CD14-positive monocyte (primary cell): ENCODE results near the gene SH3RF3. TPM values are rescaled to one million over a fixed set of nuclear protein-coding genes. Genes with fewer than 3 reads are reported as not detected.

Source experiments
- DNase-seq, 3 donors: peaks; one replicate each; pipeline ENCODE4 v3.0.0-alpha.2; 2011 to 2022
- H2AFZ ChIP-seq: 2 replicates; pipeline ENCODE4 v1.6.0; 2012; ENCODE audit warnings: mild to moderate bottlenecking, low read depth, low read length, inconsistent platforms; ENCODE audit not compliant: insufficient read depth, poor library complexity, severe bottlenecking
- H3K27ac ChIP-seq, 2 donors: 1 replicate in 1 of 2; 2 replicates in 1 of 2; pipeline ENCODE4 v1.5.1; 2012 to 2013; ENCODE audit warnings: low read length in 2 of 2, control low read depth in 1 of 2, inconsistent platforms in 1 of 2, low read depth in 1 of 2, mild to moderate bottlenecking in 1 of 2
- H3K27me3 ChIP-seq, 2 donors: one replicate each; pipeline versions ENCODE4 v1.6.0 to v1.6.1; 2011 to 2013; ENCODE audit warnings: low read length in 2 of 2; ENCODE audit not compliant: control insufficient read depth in 2 of 2, insufficient read depth in 2 of 2
- H3K36me3 ChIP-seq, 2 donors: replicated peaks in 1 of 2; 1 replicate in 1 of 2; 2 replicates in 1 of 2; pipeline versions ENCODE4 v1.5.1 to v1.6.1; 2012 to 2013; ENCODE audit warnings: low read length in 2 of 2, control low read depth in 1 of 2, inconsistent platforms in 1 of 2, mild to moderate bottlenecking in 1 of 2; ENCODE audit not compliant: insufficient read depth in 2 of 2, control insufficient read depth in 1 of 2
- H3K4me1 ChIP-seq, 2 donors: 1 replicate in 1 of 2; 2 replicates in 1 of 2; pipeline versions ENCODE4 v1.5.1 to v1.6.1; 2012 to 2013; ENCODE audit warnings: low read length in 2 of 2, control low read depth in 1 of 2, inconsistent platforms in 1 of 2, mild to moderate bottlenecking in 1 of 2, moderate library complexity in 1 of 2; ENCODE audit not compliant: insufficient read depth in 2 of 2, control insufficient read depth in 1 of 2
- H3K4me2 ChIP-seq: replicated peaks from 2 replicates; pipeline ENCODE3; 2012; ENCODE audit warnings: low read length, moderate library complexity, mild to moderate bottlenecking; ENCODE audit not compliant: poor library complexity, severe bottlenecking; ENCODE audit errors: extremely low read depth
- H3K4me3 ChIP-seq, 3 experiments: fragments of 200-600 bp in 1 of 3; sonication (generic) in 1 of 3; replicated peaks in 1 of 3; 1 replicate in 2 of 3; 2 replicates in 1 of 3; pipeline ENCODE4 v1.5.1; 2011 to 2013; ENCODE audit warnings: low read length in 3 of 3, mild to moderate bottlenecking in 3 of 3, control low read depth in 2 of 3, low read depth in 2 of 3, inconsistent platforms in 1 of 3, moderate library complexity in 1 of 3
- H3K79me2 ChIP-seq: 2 replicates; pipeline ENCODE4 v1.6.0; 2012; ENCODE audit warnings: mild to moderate bottlenecking, control low read depth, inconsistent platforms, low read length, moderate library complexity; ENCODE audit not compliant: insufficient read depth
- H3K9ac ChIP-seq: 2 replicates; pipeline ENCODE4 v1.6.0; 2017; ENCODE audit warnings: low read length, mild to moderate bottlenecking; ENCODE audit not compliant: insufficient read depth, poor library complexity, severe bottlenecking
- H3K9me3 ChIP-seq, 2 donors: replicated peaks in 1 of 2; 1 replicate in 1 of 2; 2 replicates in 1 of 2; pipeline versions ENCODE4 v1.5.1 to v1.6.1; 2012 to 2013; ENCODE audit warnings: low read length in 2 of 2, control low read depth in 1 of 2; ENCODE audit not compliant: control insufficient read depth in 1 of 2, insufficient read depth in 1 of 2
- H4K20me1 ChIP-seq: 2 replicates; pipeline ENCODE4 v1.6.0; 2012; ENCODE audit warnings: mild to moderate bottlenecking, low read length, control low read depth, moderate library complexity; ENCODE audit not compliant: insufficient read depth
- H3K27ac Mint-ChIP-seq, 7 donors: one replicate each; pipeline ENCODE4 v1.8.0; 2020; ENCODE audit warnings: mild to moderate bottlenecking in 7 of 7, mixed read lengths in 7 of 7, moderate library complexity in 6 of 7, inconsistent platforms in 2 of 7
- H3K27me3 Mint-ChIP-seq, 3 donors: one replicate each; pipeline ENCODE4 v1.8.0; 2021 to 2022; ENCODE audit warnings: low read depth in 3 of 3, mild to moderate bottlenecking in 3 of 3, mixed read lengths in 3 of 3, moderate library complexity in 3 of 3, inconsistent platforms in 1 of 3
- H3K36me3 Mint-ChIP-seq, 2 donors: one replicate each; pipeline ENCODE4 v1.8.0; 2020; ENCODE audit warnings: mixed read lengths in 2 of 2, inconsistent platforms in 1 of 2, mild to moderate bottlenecking in 1 of 2
- H3K4me1 Mint-ChIP-seq: one replicate; pipeline ENCODE4 v1.8.0; 2020; ENCODE audit warnings: mild to moderate bottlenecking, mixed read lengths
- H3K4me3 Mint-ChIP-seq, 2 donors: one replicate each; pipeline ENCODE4 v1.8.0; 2020; ENCODE audit warnings: mild to moderate bottlenecking in 2 of 2, mixed read lengths in 2 of 2, moderate library complexity in 1 of 2
- H3K9me3 Mint-ChIP-seq, 7 donors: one replicate each; pipeline ENCODE4 v1.8.0; 2020 to 2022; ENCODE audit warnings: mixed read lengths in 7 of 7, mild to moderate bottlenecking in 6 of 7, moderate library complexity in 6 of 7, inconsistent platforms in 2 of 7
- CTCF ChIP-seq: fragments of 200-600 bp; IDR thresholded peaks from one replicate; pipeline ENCODE4 v1.8.0; 2022; ENCODE audit warnings: antibody characterized with exemption, mild to moderate bottlenecking
- WGBS: methylation state at CpG from one replicate; pipeline ENCODE4 v1.1.5; 2013; ENCODE audit warnings: missing lambda C conversion rate; ENCODE audit not compliant: insufficient coverage; 5-methylcytosine and 5-hydroxymethylcytosine counted together
- intact Hi-C, 2 donors: fragments of 100-400 bp; cut with micrococcal nuclease; formaldehyde crosslinking; loops; one replicate each; pipeline versions ENCODE4 v1.15.0 to v1.15.1; 2023
- polyA plus RNA-seq, 3 donors: library from polyadenylated mRNA; depleted of rRNA in 1 of 3; unstranded in 2 of 3; stranded (reverse) in 1 of 3; fragments of 300-500 nt in 2 of 3; fragments of >200 nt in 1 of 3; fragmentation: Illumina TruSeq in 2 of 3; gene quantifications; 1 replicate in 2 of 3; 2 replicates in 1 of 3; pipeline ENCODE4 v1.2.3, GENCODE V29; 2012 to 2021

The SH3RF3 gene
- polyA plus RNA-seq, 3 donors: 0.25 to 0.75 (median 0.34) TPM

GRCh38 chr2:109344270-109344805 lies 215.3 kb downstream of the SH3RF3 start:
- H3K27me3 ChIP-seq: no peaks in the 10 kb centered on the region
- peaks cover 11% of the 10 kb centered on the region for H3K4me1 Mint-ChIP-seq
- H3K27ac Mint-ChIP-seq: peak overlapping the region in 1 of 7 donors; percentile 7
- no peaks in the 10 kb centered on the region for H3K79me2 ChIP-seq
- no peak overlapping the region for H2AFZ ChIP-seq
- no peaks in the 10 kb centered on the region for H4K20me1 ChIP-seq
- WGBS: 94% methylated on average over 9 of the region's 9 CpGs
- no peak overlapping the region for H3K4me3 ChIP-seq
- H3K4me3 Mint-ChIP-seq: no peak overlapping the region
- H3K27me3 Mint-ChIP-seq: peaks cover 4 to 15% (median 12%) of the 10 kb centered on the region in 3 donors
- intact Hi-C loops: no loop called here
- no peak overlapping the region for H3K9ac ChIP-seq
- peaks cover 0 to 6% of the 10 kb centered on the region in 2 donors for H3K4me1 ChIP-seq
- H3K9me3 ChIP-seq: no peaks in the 10 kb centered on the region
- H3K36me3 Mint-ChIP-seq: no peaks in the 10 kb centered on the region
- H3K36me3 ChIP-seq: no peaks in the 10 kb centered on the region
- no peak overlapping the region for H3K27ac ChIP-seq
- peaks cover 0 to 2% (median 0%) of the 10 kb centered on the region in 7 donors for H3K9me3 Mint-ChIP-seq
- no peak overlapping the region for H3K4me2 ChIP-seq
- DNase-seq: no peak
- TF ChIP-seq CTCF: no peak

DNA sequence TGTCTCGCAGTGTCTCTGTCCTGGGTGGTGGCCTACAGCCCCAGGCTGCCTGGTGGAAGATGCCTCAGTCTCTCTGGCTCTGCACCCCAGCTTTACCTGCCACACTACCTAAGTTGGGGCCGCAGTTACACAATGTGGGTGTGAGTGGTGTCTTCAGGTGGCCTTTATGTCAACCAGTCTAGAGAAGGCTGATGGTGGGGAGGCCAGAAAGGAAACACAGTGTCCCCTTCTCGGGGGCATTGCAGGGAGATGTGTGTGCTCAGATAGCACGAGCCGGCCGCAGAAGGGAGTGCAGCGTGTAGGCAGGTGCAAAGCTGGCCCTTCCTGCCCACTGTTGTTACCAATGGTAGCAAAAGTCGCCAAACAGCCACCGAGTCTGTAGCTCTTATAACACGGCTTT lies 216.1 kb downstream of the SH3RF3 start:
- H3K9me3 Mint-ChIP-seq: peaks cover 0 to 2% (median 0%) of the 10 kb centered on the region in 7 donors
- no peak overlapping the region for H3K4me3 Mint-ChIP-seq
- Histone ChIP-seq H3K36me3 (no peaks in the 10 kb centered on the region), H3K4me2 (no peak overlapping the region), H3K4me1 (peaks cover 0 to 7% of the 10 kb centered on the region in 2 donors), H2AFZ (no peak overlapping the region), H3K9me3 (no peaks in the 10 kb centered on the region), H4K20me1 (no peaks in the 10 kb centered on the region), H3K9ac (no peak overlapping the region), H3K27ac (no peak overlapping the region), H3K27me3 (no peaks in the 10 kb centered on the region), H3K4me3 (no peak overlapping the region), H3K79me2 (no peaks in the 10 kb centered on the region)
- WGBS: 94% methylated on average over 8 of the region's 10 CpGs
- H3K36me3 Mint-ChIP-seq: no peaks in the 10 kb centered on the region
- intact Hi-C loops: no loop called here
- peaks cover 13% of the 10 kb centered on the region for H3K4me1 Mint-ChIP-seq
- H3K27me3 Mint-ChIP-seq: peaks cover 4 to 17% (median 16%) of the 10 kb centered on the region in 3 donors
- TF ChIP-seq CTCF: no peak
- H3K27ac Mint-ChIP-seq: no peak overlapping the region
- DNase-seq: no peak
